GM08714 (cell line): ENCODE data around the gene HNF1B.

Experiments used
- H3K4me3 ChIP-seq: fragments of 200-500 bp; sonication (Bioruptor generic); 2 replicates; pipeline ENCODE4 v1.5.1; 2014; ENCODE audit warnings: mild to moderate bottlenecking, low read length, inconsistent platforms
- ZNF274 ChIP-seq: IDR thresholded peaks from 2 replicates; pipeline ENCODE4 v1.6.1; 2012; ENCODE audit warnings: mild to moderate bottlenecking, low read depth, low read length

HNF1B gene

DNA sequence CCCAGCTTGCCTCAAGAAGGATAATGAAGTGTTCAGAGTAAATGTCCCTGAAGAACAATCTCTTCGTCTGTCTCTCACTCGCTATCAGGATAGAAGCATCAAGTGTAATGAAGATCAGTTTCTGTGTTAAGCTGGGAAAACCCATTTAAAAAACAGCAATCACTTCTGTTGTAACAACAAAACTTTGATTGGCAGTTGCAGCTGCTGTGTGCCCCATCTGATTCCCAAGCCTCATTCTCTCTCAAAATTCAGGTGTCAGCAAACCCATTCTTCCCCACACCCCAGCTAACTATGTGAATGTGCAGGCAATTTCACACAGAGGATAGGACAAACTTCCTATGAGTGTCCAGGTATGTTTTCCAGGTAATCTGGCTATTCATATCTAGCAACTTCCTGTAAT lies 2.4 kb upstream of the HNF1B start:
- no peak for TF ChIP-seq ZNF274
- H3K4me3 ChIP-seq, result peak overlapping the region; percentile 81

DNA sequence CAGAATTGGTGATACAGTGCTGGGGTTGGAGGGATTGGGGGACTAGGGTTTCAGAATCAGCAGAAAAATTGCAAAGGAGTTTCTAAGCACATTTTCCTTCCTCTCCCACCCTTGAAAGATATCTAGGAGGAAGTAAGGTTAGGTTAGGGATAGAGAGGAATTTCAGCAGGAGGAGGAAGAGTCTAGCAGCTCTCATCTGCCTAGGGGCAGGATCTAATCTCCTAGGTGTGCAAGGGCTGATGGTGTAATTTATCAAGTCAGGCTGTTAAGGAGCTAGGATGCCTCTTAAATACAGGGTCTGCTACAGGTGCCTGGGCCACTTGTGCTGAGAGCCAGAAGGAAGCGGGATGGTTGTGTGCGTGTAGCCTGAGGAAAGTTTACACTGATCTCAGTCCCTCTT lies 1.8 kb upstream of the HNF1B start:
- peak overlapping the region; percentile 81 for H3K4me3 ChIP-seq
- TF ChIP-seq ZNF274, result no peak

DNA sequence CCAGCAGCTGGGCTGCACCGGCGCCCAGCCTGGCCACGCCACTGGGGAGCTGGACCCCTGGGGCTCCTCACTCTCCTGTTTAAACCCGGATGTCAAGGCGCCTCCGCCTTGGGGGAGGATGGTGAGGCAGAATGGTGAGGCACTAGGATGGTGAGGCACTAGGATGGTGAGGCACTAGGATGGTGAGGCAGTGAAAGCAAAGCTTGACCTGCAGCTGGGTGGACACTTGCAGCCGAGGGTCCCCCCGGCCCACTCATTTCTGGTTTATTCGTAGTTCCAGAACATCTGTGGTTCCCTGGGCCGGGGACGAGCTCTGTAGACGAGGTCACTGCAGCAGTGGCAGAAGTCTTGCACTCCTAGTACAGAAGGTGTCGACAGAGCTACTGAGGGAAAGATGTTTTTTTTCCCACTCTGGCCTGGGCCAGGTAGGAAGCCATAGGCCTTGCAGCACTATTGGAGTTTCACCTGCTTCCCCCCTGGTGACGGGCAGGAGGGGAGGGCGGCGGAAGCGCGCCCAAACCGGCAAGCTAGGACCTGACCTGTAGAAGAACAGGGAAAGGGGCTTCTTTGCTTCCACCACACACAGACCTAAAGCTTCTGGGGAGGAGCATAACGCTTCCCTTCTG lies 1.1 kb upstream of the HNF1B start:
- H3K4me3 ChIP-seq, result peak overlapping the region; percentile 81
- TF ChIP-seq ZNF274, result no peak

DNA sequence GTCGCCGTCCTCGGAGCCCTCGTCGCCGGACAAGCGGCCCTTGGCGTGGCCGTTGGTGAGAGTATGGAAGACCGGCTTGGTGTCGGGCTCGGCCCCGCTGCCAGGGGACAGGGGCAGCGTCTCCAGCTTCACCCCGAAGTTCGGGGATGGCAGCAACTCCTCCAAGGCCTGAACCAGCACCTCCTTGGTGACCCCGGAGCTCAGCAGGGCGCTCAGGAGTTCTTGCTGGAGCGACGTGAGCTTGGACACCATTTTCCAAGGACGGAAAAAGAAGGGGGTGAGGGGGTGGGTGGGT lies 279 bp downstream of the HNF1B start:
- no peak for TF ChIP-seq ZNF274
- H3K4me3 ChIP-seq, result peak overlapping the region; percentile 81; the same call in 1 of the 2 replicates

DNA sequence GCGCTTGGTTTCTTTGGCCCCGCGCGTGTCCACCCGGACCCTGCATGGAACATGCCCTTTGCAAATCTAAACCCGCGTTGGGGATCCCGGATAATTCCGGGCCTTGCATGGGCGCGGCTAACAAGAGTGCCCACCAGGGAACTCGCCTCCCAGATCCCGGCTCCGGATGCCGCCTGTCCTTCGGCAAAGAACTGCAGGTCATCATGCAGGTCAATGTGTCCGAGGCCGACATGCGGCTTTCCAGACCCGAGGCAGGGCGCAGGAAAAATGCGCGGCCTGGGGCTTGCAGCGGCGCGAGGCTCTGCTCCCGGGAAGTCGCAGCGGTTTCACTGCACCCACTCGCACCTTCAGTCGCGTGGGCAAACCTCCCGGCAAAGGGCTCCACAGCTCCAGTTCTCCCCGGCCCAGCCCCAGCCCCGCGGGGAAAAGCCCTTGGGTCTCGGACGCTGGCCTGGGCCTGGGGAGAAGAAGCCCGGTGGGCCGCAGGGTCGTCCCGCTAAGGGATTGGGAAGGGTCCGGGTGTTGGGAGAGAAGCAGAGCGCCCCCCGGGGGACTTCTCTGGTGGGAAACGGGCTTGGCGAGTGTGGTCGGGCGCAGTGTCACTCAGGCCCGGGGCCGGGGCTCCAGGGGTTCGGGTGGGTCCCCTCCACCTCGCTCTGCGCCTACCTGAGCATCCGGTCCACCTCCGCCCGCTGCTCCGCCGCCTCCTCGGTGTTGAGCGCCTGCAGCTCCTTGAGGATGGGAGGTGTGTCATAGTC lies 805 bp downstream of the HNF1B start:
- no peak for TF ChIP-seq ZNF274
- peak overlapping the region; percentile 81 for H3K4me3 ChIP-seq

DNA sequence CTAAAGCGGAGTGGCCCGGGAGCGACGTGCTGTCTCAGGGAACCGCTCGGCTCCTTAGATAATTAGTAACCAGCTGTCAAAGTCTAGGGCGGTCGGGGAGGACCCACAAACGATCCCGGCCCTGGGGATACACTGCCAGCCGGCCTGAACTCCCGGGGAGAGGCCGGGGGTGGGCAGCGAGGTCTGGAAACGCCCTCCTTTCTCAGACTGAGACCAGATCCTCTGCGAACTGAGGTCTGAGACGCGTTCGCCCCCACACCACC lies 1.3 kb downstream of the HNF1B start:
- no peak for TF ChIP-seq ZNF274
- peak overlapping the region; percentile 81 for H3K4me3 ChIP-seq

DNA sequence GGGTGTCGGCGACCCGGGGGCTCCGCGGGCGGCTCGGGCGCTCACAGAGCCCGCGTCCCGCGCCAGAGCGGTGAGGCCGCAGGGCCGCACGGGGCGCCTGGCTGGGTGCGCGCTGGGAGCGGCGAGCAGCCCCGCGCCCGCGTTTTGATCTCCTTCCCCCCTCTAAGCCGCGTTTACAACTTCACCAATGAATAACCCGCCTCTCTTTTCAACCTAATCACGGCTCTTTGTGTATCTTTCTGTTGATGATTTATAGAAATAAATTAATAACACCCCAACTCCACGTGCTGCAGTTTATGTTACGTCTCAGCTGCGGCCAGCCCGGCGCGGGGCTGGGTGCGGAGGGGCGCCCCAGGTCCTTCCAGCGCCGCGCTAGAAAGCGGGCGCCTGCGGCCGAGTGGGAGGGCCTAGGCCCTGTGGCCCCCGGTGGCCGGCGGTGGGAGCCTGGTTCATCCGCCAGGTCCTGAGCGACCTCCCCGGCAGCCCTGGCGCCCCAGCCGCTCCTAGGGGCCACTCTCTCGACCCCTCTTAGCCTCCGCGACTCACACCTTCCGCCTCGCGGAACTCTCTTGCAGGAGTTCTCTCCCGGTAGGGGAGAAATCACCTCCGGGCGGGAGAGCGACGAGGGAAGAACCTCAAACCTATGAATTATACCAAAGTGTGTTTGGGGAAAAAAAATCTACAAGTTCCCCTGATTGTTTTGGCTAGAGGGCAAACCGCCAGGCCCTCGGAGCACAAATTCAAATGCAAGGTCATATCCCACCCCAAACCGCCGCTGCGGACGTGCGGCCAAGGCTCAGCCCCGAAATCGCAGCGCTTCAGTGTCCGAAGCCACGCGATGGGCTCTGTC lies 1.9 kb downstream of the HNF1B start:
- H3K4me3 ChIP-seq, result peak overlapping the region; percentile 81
- no peak for TF ChIP-seq ZNF274

DNA sequence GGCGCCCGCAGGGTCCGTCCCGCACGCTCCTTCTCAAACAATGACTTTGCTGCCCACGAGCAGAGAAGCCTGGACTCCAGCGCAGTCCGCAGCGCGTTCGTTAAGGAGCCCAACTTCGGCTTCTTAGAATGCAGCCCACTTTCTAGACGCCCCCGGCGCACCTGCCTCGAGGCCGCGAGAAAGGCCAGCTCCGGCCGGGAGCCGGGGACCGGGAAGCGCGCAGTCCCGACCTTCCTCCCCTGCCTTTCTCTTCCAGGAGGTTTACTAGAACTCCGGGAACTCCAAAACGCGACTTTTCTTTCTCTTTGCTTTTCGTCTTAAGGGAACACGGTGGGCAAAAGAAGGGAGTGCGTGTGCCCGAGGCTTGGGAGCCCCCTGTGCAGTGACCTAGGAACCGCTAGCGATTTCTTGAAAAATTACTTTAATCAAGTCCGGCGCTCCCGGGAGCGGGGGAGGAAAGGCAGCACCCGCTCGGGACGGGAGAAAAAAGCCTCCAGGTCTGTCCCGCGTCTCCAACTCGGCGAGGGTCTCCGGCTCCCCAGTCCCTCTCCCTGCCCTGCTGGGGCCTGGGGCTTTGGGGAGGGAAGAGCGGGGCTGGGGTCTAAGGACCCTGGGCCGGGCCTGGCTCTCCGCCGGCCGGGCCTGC lies 2.6 kb downstream of the HNF1B start:
- TF ChIP-seq ZNF274, result no peak

DNA sequence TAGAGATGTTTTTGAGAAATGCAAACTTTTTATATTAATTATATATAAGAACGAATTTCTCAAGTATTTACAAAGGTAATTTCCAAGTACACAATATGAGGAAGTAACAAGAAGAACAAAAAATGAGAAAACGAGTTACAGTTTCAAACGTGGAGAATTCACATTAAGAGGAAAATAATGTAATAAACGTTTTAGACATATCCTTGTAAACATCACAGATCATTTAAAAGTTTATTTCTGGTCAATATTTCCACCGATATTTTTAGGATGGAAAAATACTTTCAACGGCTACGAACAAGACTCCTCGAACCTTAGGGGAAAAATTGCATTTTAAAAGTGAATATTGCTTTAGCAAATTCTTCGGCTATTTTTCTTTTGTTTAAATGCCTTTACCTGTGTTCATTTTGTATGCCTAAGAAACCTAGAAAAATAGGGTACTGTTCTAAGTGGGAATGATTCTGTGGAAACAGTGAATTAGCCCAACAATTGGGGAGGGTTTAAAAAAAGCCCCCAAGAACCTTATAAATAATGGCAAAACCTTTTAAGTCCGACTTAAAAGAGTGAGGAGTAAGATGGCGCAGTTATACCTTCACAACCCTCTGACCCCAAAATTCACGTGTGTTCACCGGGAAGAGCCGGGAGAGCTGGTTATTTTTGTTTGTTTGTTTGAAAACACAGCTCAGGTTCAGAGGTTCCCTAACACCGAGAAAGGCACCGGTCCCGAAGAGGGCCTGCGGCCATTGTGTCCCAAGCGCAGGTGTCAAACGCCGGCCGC lies 3.3 kb downstream of the HNF1B start:
- H3K4me3 ChIP-seq, result peak overlapping the region; percentile 81
- TF ChIP-seq ZNF274, result no peak

More for the DNA sequence above, 2.6 kb downstream of the HNF1B start:
- peak overlapping the region; percentile 81 for H3K4me3 ChIP-seq

DNA sequence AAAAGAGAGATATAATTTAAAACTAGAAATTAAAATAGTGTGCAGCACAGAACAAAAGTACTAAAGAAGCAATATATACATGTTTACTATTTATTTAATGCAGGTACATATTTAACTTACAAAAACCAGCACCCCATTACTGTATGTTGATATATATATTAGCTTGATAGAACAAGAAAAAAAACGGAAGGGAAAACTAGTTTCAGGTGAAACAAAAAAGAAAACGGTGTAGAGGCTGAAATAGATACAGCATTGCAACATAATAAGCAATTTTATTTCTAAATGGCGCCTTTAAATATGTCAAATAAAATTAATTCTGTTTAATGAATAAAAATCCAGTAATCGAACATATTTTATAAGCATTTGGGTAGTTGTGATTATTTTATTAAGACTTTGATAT lies 3.9 kb downstream of the HNF1B start:
- TF ChIP-seq ZNF274, result no peak
- H3K4me3 ChIP-seq, result no peak overlapping the region

DNA sequence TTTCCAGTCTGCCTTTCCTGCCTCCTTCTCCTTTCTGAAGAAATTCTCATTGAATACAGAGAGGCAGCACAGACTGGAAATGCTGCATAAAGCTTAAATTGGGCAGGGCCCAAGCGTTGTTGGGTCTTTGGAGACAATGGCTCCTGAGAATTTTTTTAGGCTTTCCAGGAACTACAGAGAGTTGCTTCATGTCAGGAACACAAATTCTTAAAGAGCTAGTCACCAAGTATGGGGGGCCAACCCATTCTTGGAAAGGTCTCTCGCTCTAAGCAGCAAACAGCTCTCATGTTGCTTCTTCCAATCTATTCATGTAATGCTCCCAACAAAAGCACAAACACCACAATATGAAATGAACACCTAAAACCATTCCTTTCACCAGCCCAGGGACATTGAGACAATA lies 6.9 kb downstream of the HNF1B start:
- H3K4me3 ChIP-seq, result no peak overlapping the region
- TF ChIP-seq ZNF274, result no peak

DNA sequence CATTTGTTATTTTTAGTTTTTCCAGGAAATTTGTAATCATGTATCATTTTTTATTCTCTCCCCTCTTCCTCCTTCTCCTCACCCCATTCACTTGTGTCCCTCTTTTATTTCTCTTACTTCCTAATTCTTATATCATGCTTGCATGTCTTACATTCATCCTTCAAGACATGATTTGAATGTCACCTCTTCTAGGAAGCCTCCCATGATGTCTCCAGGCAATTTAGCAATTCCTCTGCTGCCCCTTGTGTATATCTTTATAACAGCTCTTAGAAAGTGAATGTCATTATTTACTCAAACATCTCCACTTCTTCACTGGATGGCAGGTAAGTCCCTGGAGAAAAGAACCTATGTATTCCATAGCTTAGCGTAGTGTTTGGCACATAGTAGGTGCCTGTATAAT lies 7.8 kb downstream of the HNF1B start:
- TF ChIP-seq ZNF274, result no peak
- H3K4me3 ChIP-seq, result no peak overlapping the region

DNA sequence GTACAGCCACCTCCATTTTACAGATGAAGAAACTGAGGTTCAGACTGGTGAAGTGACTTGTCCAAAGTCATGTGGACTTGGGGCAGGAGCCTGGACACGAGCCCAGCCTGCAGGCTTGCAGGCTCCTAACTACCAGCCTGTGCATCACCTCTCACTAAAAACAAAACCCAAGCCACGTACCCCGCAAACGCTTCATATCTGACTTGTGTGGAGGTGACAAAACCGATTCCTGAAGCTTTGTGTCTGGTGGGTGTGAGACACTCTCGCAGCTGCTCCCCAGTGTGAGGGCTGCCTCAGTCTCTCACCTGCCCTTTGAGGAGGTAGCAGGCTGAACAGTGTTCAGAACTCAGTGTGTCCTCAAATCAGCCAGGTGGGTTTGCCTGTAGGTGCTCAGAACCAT lies 8.4 kb downstream of the HNF1B start:
- TF ChIP-seq ZNF274, result no peak
- no peak overlapping the region for H3K4me3 ChIP-seq

DNA sequence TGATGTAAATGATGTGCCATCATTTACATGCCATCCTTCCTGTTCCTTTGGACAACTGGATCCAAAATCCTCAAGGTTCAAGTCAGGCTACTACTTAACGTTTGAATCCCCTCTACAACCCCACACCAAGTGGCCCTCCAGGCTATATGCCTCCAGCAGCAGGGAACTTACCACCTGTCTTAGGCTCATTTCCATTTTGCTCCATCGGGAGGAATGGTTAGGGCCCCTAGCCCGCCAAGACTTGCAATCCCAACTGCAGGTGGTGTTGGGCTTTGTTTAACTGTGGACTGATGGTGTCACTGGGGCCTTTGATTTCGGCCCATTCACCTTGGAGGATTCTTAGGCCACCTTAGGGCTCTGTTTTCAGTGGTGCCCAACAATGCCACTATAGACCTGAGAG lies 9.7 kb downstream of the HNF1B start:
- H3K4me3 ChIP-seq, result no peak overlapping the region
- no peak for TF ChIP-seq ZNF274

DNA sequence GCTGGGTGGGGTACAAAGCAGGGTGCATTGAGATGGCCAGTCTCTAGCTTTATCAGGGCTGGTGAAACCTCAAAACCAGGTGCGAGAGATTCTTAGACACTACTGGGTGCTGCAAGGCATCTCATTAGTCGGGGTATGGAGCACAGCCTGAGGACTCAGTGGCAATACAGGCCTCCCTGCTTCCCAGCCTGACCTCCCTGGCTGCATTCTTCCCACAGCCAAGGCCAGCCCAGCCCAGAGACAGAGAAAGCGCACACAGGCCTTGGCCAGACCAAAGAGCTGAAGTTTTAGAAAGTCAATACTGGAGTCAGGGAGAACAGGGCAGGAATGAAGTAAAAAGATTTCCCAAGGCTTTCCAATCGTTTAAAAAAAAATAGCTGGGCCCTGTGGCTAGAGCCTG lies 12.5 kb downstream of the HNF1B start:
- H3K4me3 ChIP-seq, result no peak overlapping the region
- no peak for TF ChIP-seq ZNF274
